Loucy (cell line): ENCODE data around the gene TMEM235.

Experiments used
- H2AFZ ChIP-seq: fragments of 200-600 bp; sonication (generic); 2 replicates; pipeline ENCODE4 v1.6.0; 2016; ENCODE audit warnings: antibody characterized with exemption, mild to moderate bottlenecking, low read length, moderate library complexity
- H3F3A ChIP-seq: fragments of 200-600 bp; 2 replicates; pipeline ENCODE4 v1.6.0; 2016; ENCODE audit warnings: antibody characterized with exemption, low read depth, mild to moderate bottlenecking
- H3K27me3 ChIP-seq: fragments of 200-600 bp; sonication (generic); 2 replicates; pipeline ENCODE4 v1.6.1; 2014; ENCODE audit warnings: low read length, mild to moderate bottlenecking; ENCODE audit not compliant: insufficient read depth, poor library complexity, severe bottlenecking
- H3K36me3 ChIP-seq: fragments of 200-600 bp; sonication (generic); 2 replicates; pipeline ENCODE4 v1.6.1; 2016; ENCODE audit warnings: low read length; ENCODE audit not compliant: insufficient read depth
- H3K4me1 ChIP-seq: fragments of 200-600 bp; sonication (generic); 2 replicates; pipeline ENCODE4 v1.5.1; 2014; ENCODE audit warnings: low read length, mild to moderate bottlenecking; ENCODE audit not compliant: insufficient read depth, poor library complexity, severe bottlenecking
- H3K4me2 ChIP-seq: fragments of 200-600 bp; sonication (generic); 2 replicates; pipeline ENCODE4 v1.6.0; 2014; ENCODE audit warnings: antibody characterized with exemption, low read length, low read depth, mild to moderate bottlenecking; ENCODE audit not compliant: poor library complexity, severe bottlenecking
- H3K4me3 ChIP-seq: fragments of 200-600 bp; sonication (generic); 2 replicates; pipeline ENCODE4 v1.5.1; 2014; ENCODE audit warnings: low read length, mild to moderate bottlenecking, mixed read lengths; ENCODE audit not compliant: poor library complexity, severe bottlenecking
- H3K79me2 ChIP-seq: fragments of 200-600 bp; sonication (generic); 2 replicates; pipeline ENCODE4 v1.6.1; 2014; ENCODE audit warnings: low read length; ENCODE audit not compliant: insufficient read depth
- H3K9ac ChIP-seq: fragments of 200-600 bp; sonication (generic); 2 replicates; pipeline ENCODE4 v1.6.0; 2014; ENCODE audit warnings: mild to moderate bottlenecking, low read depth, low read length, moderate library complexity; ENCODE audit not compliant: poor library complexity, severe bottlenecking
- H3K9me2 ChIP-seq: fragments of 200-600 bp; sonication (generic); replicated peaks from 2 replicates; pipeline ENCODE4 v1.6.1; 2016; ENCODE audit warnings: low read depth, low read length, mixed read lengths
- H3K9me3 ChIP-seq: fragments of 200-600 bp; sonication (generic); 2 replicates; pipeline ENCODE4 v1.6.1; 2014; ENCODE audit warnings: mild to moderate bottlenecking, antibody characterized with exemption, low read length, low read depth; ENCODE audit not compliant: insufficient read depth
- H4K20me1 ChIP-seq: fragments of 200-600 bp; sonication (generic); 2 replicates; pipeline ENCODE4 v1.6.0; 2014; ENCODE audit warnings: antibody characterized with exemption, low read length, mild to moderate bottlenecking; ENCODE audit not compliant: insufficient read depth, poor library complexity, severe bottlenecking
- EZH2phosphoT487 ChIP-seq: fragments of 200-600 bp; IDR thresholded peaks from 2 replicates; pipeline ENCODE4 v1.6.1; 2018; ENCODE audit warnings: antibody characterized with exemption, mild to moderate bottlenecking, moderate library complexity, borderline replicate concordance
- TF ChIP-seq, protein P1 (sequence below): fragments of 200-600 bp; sonication (generic); conservative IDR thresholded peaks from 2 replicates; pipeline ENCODE4 v1.5.1; 2014; ENCODE audit warnings: mild to moderate bottlenecking, antibody characterized with exemption, low read length

TMEM235 gene

DNA sequence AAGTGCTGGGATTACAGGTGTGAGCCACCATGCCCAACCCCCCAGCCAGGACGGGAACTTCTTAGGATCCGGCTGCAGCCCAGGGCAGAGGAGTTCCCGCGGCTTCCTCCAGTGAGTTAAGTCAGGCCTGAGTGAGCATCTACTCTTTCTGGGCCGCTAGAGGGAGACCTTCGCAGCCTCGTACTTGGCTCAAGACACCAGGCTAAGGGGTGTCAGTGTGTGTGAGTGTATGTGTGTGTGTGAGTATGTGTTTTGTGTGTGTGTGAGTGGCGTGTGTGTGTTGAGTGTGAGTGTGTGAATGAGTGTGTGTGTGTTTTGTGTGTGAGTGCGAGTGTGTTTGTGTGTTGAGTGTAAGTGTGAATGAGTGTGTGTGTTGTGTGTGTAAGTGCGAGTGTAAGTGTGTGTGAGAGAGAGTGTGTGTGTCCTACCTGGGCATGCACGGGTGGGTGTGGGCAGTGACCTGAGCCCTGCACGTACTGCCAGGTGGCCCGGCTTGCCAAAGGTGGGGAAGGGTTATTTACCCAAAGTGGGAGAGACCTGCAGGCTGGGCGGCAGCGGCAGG lies 58.5 kb downstream of the TMEM235 start:
- Histone ChIP-seq H3K9me3 (no peaks in the 10 kb centered on the region), H3K27me3 (no peaks in the 10 kb centered on the region), H3K4me3 (no peak overlapping the region), H3K36me3 (no peaks in the 10 kb centered on the region), H3F3A (no peaks in the 10 kb centered on the region), H4K20me1 (no peaks in the 10 kb centered on the region), H3K9me2 (no peaks in the 10 kb centered on the region), H2AFZ (peak overlapping the region; percentile 62; the same call in 1 of the 2 replicates), H3K4me2 (no peak overlapping the region), H3K79me2 (no peaks in the 10 kb centered on the region), H3K9ac (no peak overlapping the region), H3K4me1 (no peaks in the 10 kb centered on the region)
- no peak for TF ChIP-seq EZH2phosphoT487
- TF ChIP-seq, protein P1, sequence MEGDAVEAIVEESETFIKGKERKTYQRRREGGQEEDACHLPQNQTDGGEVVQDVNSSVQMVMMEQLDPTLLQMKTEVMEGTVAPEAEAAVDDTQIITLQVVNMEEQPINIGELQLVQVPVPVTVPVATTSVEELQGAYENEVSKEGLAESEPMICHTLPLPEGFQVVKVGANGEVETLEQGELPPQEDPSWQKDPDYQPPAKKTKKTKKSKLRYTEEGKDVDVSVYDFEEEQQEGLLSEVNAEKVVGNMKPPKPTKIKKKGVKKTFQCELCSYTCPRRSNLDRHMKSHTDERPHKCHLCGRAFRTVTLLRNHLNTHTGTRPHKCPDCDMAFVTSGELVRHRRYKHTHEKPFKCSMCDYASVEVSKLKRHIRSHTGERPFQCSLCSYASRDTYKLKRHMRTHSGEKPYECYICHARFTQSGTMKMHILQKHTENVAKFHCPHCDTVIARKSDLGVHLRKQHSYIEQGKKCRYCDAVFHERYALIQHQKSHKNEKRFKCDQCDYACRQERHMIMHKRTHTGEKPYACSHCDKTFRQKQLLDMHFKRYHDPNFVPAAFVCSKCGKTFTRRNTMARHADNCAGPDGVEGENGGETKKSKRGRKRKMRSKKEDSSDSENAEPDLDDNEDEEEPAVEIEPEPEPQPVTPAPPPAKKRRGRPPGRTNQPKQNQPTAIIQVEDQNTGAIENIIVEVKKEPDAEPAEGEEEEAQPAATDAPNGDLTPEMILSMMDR, result peak; percentile 80
